ENCODE data around the gene SLC37A3. TPM values are rescaled to one million over a fixed set of nuclear protein-coding genes. Genes with fewer than 3 reads are reported as not detected.
A peak's percentile ranks its signal among the peaks of the same experiment; 100 is the strongest.

The SLC37A3 gene
- total RNA-seq, 1 experiment from 2014 or later = 25.5 TPM

- POLR2A ChIA-PET = no interaction called here
- DNase-seq (ENCODE audit: unreplicated experiment) = no peak
- H3K27me3 Mint-ChIP-seq (ENCODE audit: insufficient read depth, unreplicated experiment) = no peaks in the 10 kb centered on the region
- peaks cover 7% of the 10 kb centered on the region for H3K36me3 Mint-ChIP-seq (ENCODE audit: insufficient read depth, unreplicated experiment)
- BruUV-seq (replicated peaks) = no TSS peak
- H3K9me3 Mint-ChIP-seq (ENCODE audit: unreplicated experiment) = no peaks in the 10 kb centered on the region
- H3K4me1 Mint-ChIP-seq (ENCODE audit: insufficient read depth, unreplicated experiment) = no peaks in the 10 kb centered on the region
- no peak overlapping the region for H3K27ac Mint-ChIP-seq (ENCODE audit: low read depth, unreplicated experiment)
- no peak overlapping the region for H3K4me3 Mint-ChIP-seq (ENCODE audit: unreplicated experiment)
- intact Hi-C loops (cut with micrococcal nuclease) = no loop called here
- CTCF ChIA-PET = interaction anchor here (0.6 kb wide), 2 partner anchors 9 to 52 kb away, joined by 3 read pairs; no protein-coding TSS in a partner anchor
- TF ChIP-seq, protein P1, sequence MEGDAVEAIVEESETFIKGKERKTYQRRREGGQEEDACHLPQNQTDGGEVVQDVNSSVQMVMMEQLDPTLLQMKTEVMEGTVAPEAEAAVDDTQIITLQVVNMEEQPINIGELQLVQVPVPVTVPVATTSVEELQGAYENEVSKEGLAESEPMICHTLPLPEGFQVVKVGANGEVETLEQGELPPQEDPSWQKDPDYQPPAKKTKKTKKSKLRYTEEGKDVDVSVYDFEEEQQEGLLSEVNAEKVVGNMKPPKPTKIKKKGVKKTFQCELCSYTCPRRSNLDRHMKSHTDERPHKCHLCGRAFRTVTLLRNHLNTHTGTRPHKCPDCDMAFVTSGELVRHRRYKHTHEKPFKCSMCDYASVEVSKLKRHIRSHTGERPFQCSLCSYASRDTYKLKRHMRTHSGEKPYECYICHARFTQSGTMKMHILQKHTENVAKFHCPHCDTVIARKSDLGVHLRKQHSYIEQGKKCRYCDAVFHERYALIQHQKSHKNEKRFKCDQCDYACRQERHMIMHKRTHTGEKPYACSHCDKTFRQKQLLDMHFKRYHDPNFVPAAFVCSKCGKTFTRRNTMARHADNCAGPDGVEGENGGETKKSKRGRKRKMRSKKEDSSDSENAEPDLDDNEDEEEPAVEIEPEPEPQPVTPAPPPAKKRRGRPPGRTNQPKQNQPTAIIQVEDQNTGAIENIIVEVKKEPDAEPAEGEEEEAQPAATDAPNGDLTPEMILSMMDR (IDR thresholded peaks at IDR 0.05; ENCODE audit: unreplicated experiment) = no peak
These were observed 30.8 kb downstream of the SLC37A3 start for GRCh38 chr7:140367528-140367927.

- Mint-ChIP-seq H3K4me1 (ENCODE audit: insufficient read depth, unreplicated experiment) (no peaks in the 10 kb centered on the region), H3K27ac (ENCODE audit: low read depth, unreplicated experiment) (no peak overlapping the region), H3K9me3 (ENCODE audit: unreplicated experiment) (no peaks in the 10 kb centered on the region), H3K36me3 (ENCODE audit: insufficient read depth, unreplicated experiment) (peaks cover 17% of the 10 kb centered on the region), H3K4me3 (ENCODE audit: unreplicated experiment) (no peak overlapping the region), H3K27me3 (ENCODE audit: insufficient read depth, unreplicated experiment) (no peaks in the 10 kb centered on the region)
- ChIA-PET POLR2A (interaction anchor here (0.7 to 1.3 kb wide), 3 partner anchors 12 to 976 kb away, joined by 3 to 5 read pairs (median 4); no protein-coding TSS in a partner anchor), CTCF (interaction anchor here (0.7 to 1.2 kb wide), 2 partner anchors 127 to 147 kb away, joined by 3 read pairs; no protein-coding TSS in a partner anchor)
- intact Hi-C loops (cut with micrococcal nuclease) = no loop called here
- TF ChIP-seq, protein P1 (IDR thresholded peaks at IDR 0.05; ENCODE audit: unreplicated experiment) = no peak
- DNase-seq (ENCODE audit: unreplicated experiment) = peak; percentile 46
- no TSS peak for BruUV-seq (replicated peaks)
These were observed 33.5 kb downstream of the SLC37A3 start for GRCh38 chr7:140364819-140365218.

DNA sequence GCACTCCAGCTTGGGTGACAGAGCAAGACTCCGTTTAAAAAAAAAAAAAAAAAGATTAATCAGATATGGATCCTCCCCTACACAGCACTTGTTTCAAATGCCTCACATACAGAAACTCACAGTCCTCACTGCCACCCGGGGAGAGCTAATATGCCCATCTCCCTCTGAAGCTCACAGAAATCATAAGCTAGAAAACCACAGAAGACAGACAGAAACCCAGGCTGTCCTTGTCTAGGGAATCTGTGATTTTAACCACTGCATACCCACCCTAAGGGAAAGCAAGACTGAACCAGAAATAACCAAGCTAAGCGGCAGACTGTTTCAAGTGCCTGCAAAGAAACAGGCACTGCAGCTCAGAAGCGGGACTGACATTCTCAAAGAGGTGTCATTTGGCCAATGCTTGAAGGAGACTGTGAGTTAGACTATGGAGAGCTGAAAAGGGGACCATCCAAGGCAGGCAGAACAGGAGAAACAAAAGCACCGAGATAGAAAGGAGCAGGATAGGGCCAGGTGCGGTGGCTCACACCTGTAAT lies 37.6 kb downstream of the SLC37A3 start:
- Mint-ChIP-seq H3K27ac (ENCODE audit: low read depth, unreplicated experiment) (no peak overlapping the region), H3K4me3 (ENCODE audit: unreplicated experiment) (no peak overlapping the region), H3K36me3 (ENCODE audit: insufficient read depth, unreplicated experiment) (peaks cover 38% of the 10 kb centered on the region), H3K9me3 (ENCODE audit: unreplicated experiment) (no peaks in the 10 kb centered on the region), H3K27me3 (ENCODE audit: insufficient read depth, unreplicated experiment) (no peaks in the 10 kb centered on the region), H3K4me1 (ENCODE audit: insufficient read depth, unreplicated experiment) (no peaks in the 10 kb centered on the region)
- TF ChIP-seq, protein P1 (IDR thresholded peaks at IDR 0.05; ENCODE audit: unreplicated experiment) = no peak
- no peak for DNase-seq (ENCODE audit: unreplicated experiment)
- ChIA-PET POLR2A (interaction anchor here (0.5 kb wide), 1 partner anchor 26 kb away, joined by 3 read pairs; no protein-coding TSS in a partner anchor), CTCF (interaction anchor here (0.6 to 0.8 kb wide), 4 partner anchors 18 to 1325 kb away, joined by 3 to 4 read pairs (median 3); no protein-coding TSS in a partner anchor)
- intact Hi-C loops (cut with micrococcal nuclease) = no loop called here
- BruUV-seq (replicated peaks) = no TSS peak

- Mint-ChIP-seq H3K4me3 (ENCODE audit: unreplicated experiment) (no peak overlapping the region), H3K9me3 (ENCODE audit: unreplicated experiment) (no peaks in the 10 kb centered on the region), H3K27ac (ENCODE audit: low read depth, unreplicated experiment) (peak overlapping the region; percentile 79), H3K36me3 (ENCODE audit: insufficient read depth, unreplicated experiment) (peaks cover 50% of the 10 kb centered on the region), H3K4me1 (ENCODE audit: insufficient read depth, unreplicated experiment) (no peaks in the 10 kb centered on the region), H3K27me3 (ENCODE audit: insufficient read depth, unreplicated experiment) (no peaks in the 10 kb centered on the region)
- CTCF ChIA-PET = no interaction called here
- DNase-seq (ENCODE audit: unreplicated experiment) = no peak
- intact Hi-C loops (cut with micrococcal nuclease) = no loop called here
- POLR2A ChIA-PET = no interaction called here
- TF ChIP-seq, protein P1 (IDR thresholded peaks at IDR 0.05; ENCODE audit: unreplicated experiment) = no peak
- no TSS peak for BruUV-seq (replicated peaks)
These were observed 39.8 kb downstream of the SLC37A3 start for GRCh38 chr7:140358412-140359051.
